ENCODE measurements around the gene TEDDM1.
A peak's percentile ranks its signal among the peaks of the same experiment; 100 is the strongest.

The TEDDM1 gene

DNA sequence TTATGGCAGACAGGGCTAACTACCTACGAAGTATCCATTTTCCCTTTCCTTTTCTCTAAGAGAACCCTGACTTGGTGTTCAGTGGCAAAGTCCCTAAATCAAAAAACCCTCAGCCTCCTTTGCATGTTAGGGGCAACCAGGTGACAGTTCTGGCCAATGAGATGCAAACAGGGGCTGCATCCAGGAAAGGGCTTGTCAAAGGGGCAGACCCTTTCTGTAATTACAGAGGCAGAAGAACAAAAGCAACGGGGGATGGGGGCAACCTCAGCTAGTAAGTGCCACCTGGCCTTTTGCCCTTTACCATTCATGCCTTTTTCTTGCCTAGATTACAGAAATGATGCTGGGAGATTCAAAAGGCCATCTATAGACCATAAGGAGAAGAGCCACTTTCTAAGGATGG is 43.3 kb downstream of the TEDDM1 start:
- no peak for DNase-seq (ENCODE audit: low read depth, low spot score)
- no peak overlapping the region for H3K4me3 ChIP-seq (ENCODE audit: low read depth, low read length)
- ChIA-PET CTCF (no interaction called here), POLR2A (no interaction called here)
- TF ChIP-seq, protein P1, sequence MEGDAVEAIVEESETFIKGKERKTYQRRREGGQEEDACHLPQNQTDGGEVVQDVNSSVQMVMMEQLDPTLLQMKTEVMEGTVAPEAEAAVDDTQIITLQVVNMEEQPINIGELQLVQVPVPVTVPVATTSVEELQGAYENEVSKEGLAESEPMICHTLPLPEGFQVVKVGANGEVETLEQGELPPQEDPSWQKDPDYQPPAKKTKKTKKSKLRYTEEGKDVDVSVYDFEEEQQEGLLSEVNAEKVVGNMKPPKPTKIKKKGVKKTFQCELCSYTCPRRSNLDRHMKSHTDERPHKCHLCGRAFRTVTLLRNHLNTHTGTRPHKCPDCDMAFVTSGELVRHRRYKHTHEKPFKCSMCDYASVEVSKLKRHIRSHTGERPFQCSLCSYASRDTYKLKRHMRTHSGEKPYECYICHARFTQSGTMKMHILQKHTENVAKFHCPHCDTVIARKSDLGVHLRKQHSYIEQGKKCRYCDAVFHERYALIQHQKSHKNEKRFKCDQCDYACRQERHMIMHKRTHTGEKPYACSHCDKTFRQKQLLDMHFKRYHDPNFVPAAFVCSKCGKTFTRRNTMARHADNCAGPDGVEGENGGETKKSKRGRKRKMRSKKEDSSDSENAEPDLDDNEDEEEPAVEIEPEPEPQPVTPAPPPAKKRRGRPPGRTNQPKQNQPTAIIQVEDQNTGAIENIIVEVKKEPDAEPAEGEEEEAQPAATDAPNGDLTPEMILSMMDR (IDR thresholded peaks at IDR 0.05; ENCODE audit: insufficient read depth, low read length, missing control alignments) = no peak

DNA sequence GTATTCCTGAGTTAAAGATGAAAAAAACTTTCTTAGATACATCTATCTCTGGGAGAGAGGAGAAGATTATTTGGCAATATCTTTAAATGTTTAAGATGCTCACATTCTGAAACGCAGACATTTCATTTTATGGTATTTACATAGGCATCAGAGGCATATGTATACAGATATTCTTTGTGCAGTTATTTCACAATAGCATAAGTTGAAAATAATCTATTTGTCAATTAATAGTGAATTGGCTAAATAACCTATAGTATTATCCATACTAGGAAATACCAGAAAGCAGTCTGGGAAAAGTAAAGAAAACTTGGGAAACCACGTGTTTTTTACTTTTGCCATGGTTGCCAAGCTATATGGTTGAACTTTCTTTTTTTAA is 44.8 kb downstream of the TEDDM1 start:
- CTCF ChIA-PET = no interaction called here
- POLR2A ChIA-PET = no interaction called here
- TF ChIP-seq, protein P1 (IDR thresholded peaks at IDR 0.05; ENCODE audit: insufficient read depth, low read length, missing control alignments) = no peak
- no peak overlapping the region for H3K4me3 ChIP-seq (ENCODE audit: low read depth, low read length)
- no peak for DNase-seq (ENCODE audit: low read depth, low spot score)

DNA sequence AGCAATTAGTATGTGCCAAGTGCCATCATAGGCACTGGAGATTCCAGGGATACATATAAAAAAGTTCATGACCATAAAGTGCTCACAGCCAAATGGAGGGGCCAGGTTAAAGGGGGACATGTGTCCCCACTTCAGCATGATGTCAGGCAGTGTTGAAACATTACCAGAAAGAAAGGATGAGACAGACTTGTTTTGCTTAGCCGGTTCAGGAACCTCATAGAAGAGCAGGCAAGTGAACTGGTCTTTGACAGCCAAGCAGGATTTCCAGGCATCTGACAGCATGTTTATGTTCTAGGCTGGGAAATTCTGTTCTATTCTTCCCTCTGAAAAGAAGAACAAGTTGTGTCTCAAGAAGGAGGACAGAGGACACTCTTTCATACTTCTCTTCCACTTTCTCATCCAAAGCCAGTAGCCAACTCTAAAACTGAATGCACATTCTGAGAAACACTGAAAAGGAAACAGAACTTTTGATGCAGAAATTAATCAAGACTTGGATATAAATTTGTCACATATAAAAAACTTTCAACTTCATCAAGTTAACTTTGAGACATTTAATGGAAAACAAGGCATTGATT is 48.6 kb downstream of the TEDDM1 start:
- DNase-seq (ENCODE audit: low read depth, low spot score) = no peak
- POLR2A ChIA-PET = no interaction called here
- TF ChIP-seq, protein P1 (IDR thresholded peaks at IDR 0.05; ENCODE audit: insufficient read depth, low read length, missing control alignments) = no peak
- CTCF ChIA-PET = no interaction called here
- no peak overlapping the region for H3K4me3 ChIP-seq (ENCODE audit: low read depth, low read length)

DNA sequence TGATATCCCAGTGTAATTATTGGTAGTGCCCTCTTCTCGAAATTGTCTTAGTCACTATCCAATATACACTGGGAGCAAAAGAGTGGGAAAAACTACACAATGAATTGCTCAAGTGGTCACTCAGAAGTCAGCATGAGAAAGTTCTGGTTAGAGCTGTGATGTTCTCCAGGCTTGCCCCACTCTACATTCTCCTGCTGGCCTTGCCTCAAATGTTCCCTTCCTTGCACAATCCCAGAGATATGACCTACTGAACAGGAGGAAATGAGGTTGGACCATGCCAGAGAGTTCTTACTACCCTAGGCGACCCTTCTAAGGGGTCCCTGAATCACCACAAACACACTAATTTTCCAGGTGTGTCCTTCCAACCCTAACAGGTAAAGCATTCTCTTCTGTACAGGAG is 49.6 kb downstream of the TEDDM1 start:
- CTCF ChIA-PET = no interaction called here
- DNase-seq (ENCODE audit: low read depth, low spot score) = no peak
- POLR2A ChIA-PET = no interaction called here
- H3K4me3 ChIP-seq (ENCODE audit: low read depth, low read length) = no peak overlapping the region
- TF ChIP-seq, protein P1 (IDR thresholded peaks at IDR 0.05; ENCODE audit: insufficient read depth, low read length, missing control alignments) = no peak

DNA sequence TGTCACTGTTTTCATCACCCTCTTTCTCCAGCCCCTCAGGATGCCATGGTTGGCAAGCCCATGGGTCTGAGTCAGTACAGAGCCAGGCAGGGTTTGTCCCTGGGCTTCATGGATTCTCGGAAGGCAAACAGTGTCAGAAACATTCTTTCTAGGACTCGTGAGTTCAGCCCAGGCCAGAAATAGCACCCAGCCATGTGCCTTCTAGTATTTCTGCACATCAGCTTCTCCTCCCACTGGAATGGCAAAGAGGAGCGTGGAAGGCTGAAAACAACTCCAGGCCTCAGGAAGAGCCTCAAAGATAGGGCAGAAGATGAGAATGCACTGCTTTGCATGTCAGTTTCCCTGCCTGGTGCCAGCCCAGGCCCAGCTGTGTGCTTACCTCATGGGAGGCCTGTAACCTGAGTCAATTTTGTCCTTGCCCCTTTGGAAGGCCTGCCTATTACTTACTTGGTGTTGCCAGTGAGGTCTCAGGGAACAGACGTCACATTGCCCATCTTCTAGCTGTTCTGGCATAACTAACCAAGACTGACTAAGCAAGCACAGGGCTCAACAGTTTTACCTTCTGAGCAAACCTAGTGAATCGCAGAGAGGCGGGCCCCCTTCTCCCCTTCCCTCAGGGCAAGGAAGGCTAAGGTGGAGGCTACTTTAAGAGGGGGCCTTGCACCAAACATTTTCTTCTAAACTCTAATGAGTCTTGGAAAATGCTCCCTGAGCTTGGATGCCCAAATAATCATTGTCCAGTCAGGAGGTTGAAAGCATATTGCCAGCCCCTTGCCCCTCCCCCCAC is 51.3 kb downstream of the TEDDM1 start:
- no peak overlapping the region for H3K4me3 ChIP-seq (ENCODE audit: low read depth, low read length)
- ChIA-PET CTCF (no interaction called here), POLR2A (no interaction called here)
- DNase-seq (ENCODE audit: low read depth, low spot score) = peak; percentile 5
- TF ChIP-seq, protein P1 (IDR thresholded peaks at IDR 0.05; ENCODE audit: insufficient read depth, low read length, missing control alignments) = no peak

Data from AG04449 (cell line).